ENCODE measurements around the gene KIF26B.
"Not testable (repeated sequence)": the region's sequence is repeated elsewhere in the genome, so short reads cannot be mapped to it uniquely, and the experiment has no call there.

The KIF26B gene

GRCh38 chr1:245690156-245690690, 535.4 kb downstream of the KIF26B start:
- no peak for DNase-seq

GRCh38 chr1:245690946-245691541, 536.3 kb downstream of the KIF26B start:
- DNase-seq: no peak

- DNase-seq: no peak
These were observed 537.1 kb downstream of the KIF26B start for GRCh38 chr1:245691897-245692296.

DNA sequence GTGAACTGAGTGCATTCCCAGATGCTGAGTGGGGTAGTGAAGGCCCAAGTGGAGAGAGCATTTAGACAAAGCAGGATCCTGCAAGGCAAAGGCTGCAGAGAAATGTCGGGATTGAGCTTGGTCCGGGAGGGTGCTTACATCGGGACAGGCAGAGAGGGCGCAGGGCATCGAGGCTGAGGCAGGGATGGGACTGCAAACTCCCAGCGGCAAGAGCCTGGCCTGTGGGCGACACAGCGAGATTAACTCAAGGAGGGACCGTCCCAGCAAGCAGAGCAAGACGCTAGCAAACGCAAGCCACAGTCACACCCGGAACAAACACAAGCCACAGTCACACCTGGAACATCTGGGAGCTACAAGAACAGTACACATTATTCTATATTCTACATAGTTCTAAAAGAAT, 537.5 kb downstream of the KIF26B start:
- no peak for DNase-seq

DNA sequence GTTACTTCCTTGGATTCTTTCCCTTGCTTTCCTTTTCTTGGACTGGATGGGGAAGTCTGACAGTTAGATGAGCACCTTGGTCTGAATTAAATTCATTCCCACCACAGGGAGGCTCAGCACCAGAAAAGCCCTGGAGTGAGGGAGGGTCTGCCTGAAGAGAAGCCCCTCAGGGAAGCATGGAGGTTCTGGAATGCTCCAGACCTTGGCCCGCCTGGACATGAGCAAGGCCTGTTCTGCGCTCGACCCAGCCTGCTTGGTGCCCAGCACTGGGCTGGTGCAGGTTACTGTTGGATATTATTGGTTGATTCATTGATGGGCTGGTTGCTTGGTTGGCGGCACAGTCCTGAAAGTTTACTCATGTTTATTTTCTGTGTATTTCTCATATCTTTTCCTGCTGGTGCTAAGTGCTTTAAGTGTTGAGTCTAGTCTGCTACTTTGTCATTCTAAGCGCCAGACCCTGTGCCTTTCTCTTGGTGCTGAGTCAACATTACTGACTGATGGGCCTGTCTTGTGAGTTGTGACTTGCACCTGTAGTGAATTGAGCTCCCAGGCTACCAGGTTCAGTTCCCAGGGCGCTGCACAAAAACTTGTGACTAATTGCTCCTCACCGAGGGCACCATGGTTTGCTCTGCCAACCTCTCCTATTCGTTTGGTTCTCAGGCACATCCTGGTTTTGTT, 538.5 kb downstream of the KIF26B start:
- DNase-seq: no peak

- DNase-seq: no peak
These were observed 539.4 kb downstream of the KIF26B start for GRCh38 chr1:245693941-245694752.

GRCh38 chr1:245694753-245695195, 540.0 kb downstream of the KIF26B start:
- DNase-seq: no peak

DNA sequence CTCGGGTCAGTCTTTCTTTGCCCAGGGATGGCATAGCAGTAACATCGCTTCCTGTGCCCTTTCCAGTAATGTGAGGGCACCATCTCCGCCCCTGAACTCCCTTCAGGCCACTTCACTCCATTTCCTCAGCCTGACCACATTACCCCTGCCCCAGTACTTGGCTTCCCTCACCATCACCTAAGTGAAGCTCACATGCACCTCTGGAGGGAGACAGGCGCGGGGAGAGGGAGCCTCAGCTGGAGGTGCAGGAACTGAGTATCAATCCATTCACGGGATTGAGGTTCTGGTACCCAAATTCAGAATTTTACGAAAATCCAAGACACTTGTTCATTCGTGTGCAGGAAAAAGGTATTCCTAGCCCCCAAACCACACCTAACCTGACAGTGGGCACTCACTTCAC, 540.4 kb downstream of the KIF26B start:
- no peak for DNase-seq

GRCh38 chr1:245695701-245696100, 540.9 kb downstream of the KIF26B start:
- not testable (repeated sequence) for DNase-seq

GRCh38 chr1:245698116-245698515, 543.3 kb downstream of the KIF26B start:
- DNase-seq: no peak

DNA sequence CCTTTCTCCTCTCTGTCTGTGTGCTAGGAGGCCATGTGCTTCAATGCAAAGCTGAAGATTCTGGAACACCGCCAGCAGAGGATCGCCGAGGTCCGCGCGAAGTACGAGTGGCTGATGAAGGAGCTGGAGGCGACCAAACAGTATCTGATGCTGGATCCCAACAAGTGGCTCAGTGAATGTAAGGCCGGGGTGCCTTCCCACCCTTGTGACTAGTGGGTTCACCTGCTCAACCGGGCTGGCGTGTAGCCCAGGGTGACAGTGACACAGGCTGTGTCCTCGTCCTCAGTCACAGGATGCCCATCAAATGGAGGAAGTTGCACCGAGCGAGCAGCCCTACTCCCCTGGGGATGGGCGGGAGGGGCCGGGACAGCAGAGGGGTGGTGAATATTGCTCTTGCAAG, 544.1 kb downstream of the KIF26B start:
- DNase-seq: no peak

DNA sequence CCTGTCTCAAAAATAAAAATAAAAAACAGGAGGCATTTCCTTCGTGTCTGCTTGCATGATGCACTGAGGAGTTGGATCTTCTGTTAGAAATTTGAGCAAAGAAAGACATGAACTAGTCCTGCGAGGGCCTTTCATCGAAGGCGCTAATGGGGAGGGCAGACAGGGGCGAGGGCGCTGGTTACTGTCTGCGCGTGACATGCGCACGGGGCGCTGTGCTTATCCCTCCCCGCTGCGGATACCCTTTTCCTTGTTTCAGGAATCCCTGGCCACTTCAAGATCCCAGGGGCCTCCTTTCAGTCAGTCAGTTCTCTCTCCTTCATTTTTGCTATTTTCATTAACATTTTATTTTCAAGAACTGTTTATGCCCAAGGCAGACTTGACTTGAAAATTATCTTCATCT, 545.8 kb downstream of the KIF26B start:
- DNase-seq: no peak

DNA sequence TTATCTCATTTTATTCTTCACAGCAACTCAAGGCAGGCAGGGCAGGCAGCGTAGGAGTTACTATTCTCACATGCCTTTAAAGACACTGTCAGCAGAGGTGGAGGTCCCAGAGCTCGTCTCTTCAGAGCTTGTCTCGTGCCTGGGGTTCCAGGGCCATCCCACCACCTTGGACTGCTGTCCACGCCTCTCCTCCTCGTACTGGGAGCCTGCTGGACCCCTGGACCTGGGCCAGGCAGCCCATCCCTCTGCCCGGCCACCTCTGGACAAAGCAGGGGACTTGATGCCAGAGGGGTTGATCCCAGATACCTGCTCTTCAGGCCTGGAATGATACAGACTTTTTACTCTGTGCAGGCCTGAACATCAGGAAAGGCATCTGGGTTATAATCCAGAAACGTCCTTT, 546.8 kb downstream of the KIF26B start:
- DNase-seq: no peak

GRCh38 chr1:245702346-245702745, 547.6 kb downstream of the KIF26B start:
- DNase-seq: no peak

GRCh38 chr1:245704341-245704740, 549.6 kb downstream of the KIF26B start:
- no peak for DNase-seq

DNA sequence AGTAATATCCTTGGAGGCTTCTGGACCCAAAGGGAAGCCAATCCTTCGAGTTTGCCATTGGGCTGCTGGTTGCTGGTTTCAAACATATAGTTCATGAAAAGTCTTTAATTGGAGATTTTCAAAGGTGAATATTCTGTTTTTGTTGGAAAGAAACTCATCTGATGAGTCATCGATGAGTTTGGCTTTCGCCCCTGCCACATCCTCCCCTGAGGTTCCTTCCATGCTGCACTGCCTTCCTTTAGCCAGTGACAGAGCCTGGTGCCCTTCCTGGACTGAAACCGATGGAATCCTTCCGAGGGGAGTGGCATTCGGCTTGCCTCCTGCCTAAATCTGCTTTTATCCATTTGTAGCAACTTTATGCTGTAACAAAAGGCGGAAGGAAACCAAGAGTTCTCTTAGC, 550.0 kb downstream of the KIF26B start:
- no peak for DNase-seq

GRCh38 chr1:245707941-245708340, 553.2 kb downstream of the KIF26B start:
- DNase-seq: peak; percentile 35

GRCh38 chr1:245710961-245711903, 556.4 kb downstream of the KIF26B start:
- peak; percentile 19 for DNase-seq

- DNase-seq: peak; percentile 17
These were observed 559.2 kb downstream of the KIF26B start for GRCh38 chr1:245714027-245714426.

GRCh38 chr1:245715291-245715701, 560.5 kb downstream of the KIF26B start:
- peak; percentile 3 for DNase-seq

DNA sequence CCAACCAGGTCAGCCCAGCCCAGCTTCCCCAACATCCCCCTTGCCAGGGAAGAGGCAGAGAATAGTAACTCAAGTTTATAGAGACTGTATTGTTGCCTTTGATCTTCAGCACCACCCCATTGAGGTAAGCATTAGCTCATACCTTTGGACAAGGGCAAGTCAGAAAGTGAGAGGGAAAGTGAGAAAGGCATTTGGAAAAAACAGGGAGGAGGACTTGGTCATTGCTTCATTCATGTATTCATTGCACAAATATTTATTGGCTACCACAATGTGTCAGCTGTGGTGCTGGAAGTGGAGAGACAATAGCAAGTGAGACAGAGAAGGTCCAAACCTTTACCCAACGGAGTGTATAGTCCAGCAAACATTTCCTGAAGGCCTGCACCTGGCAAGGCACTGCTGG, 561.2 kb downstream of the KIF26B start:
- no peak for DNase-seq

DNA sequence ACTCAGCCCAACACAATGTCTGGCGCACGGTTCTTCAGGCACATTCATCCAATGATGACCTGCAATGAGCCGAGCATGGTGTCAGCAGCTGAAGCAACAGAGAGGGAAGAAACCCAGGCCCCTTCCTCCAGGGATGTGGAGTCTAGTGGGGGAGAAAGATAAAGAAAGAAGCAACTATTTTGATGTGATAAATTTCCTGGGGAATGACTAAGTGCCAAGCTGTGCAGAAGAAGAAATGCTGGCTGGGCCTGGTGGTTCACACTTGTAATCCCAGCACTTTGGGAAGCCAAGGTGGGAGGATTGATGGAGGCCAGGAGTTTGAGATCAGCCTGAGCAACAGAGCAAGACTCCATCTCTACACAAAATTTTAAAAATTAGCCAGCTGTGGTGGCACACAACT, 561.8 kb downstream of the KIF26B start:
- no peak for DNase-seq

GRCh38 chr1:245717611-245718010, 562.8 kb downstream of the KIF26B start:
- DNase-seq: no peak

Measured in activated CD8-positive, alpha-beta memory T cell treated with anti-CD3 and anti-CD28 coated beads for 24 hours (primary cell).